ENCODE data around the gene CHRNE. TPM values are rescaled to one million over a fixed set of nuclear protein-coding genes. Genes with fewer than 3 reads are reported as not detected.

The CHRNE gene
- total RNA-seq, 1 experiment from 2014 or later, result 0.31 TPM

DNA sequence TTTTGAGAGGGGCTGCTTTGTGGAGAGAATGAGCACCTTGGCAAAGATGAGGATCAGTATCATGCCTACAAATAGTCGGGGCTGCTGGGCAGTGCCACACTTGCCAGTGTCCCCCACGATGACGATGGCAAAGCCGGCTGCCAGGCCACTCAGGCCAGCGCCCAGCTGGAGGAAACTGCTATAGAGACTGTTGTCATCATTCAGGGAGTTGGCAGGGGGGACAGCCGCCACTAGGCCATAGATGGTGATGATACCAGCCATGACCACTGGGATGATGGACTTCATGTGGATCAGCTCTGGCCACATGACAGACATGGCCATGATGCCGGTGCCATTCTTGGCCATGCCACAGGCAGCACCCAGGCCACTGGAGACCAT is 46.0 kb downstream of the CHRNE start:
- Histone ChIP-seq H2BK15ac (ENCODE audit: low read depth, low read length) (no peak overlapping the region), H4K5ac (ENCODE audit: insufficient read length, low read depth, low read length) (no peak overlapping the region), H2AFZ (ENCODE audit: low read length) (no peak overlapping the region), H3K4me2 (ENCODE audit: insufficient read depth, insufficient read length, low read length) (no peak overlapping the region), H3K23me2 (ENCODE audit: insufficient read length, low read depth, low read length, poor library complexity, severe bottlenecking) (no peaks in the 10 kb centered on the region), H2BK120ac (ENCODE audit: low read depth, low read length, poor library complexity, severe bottlenecking) (no peak overlapping the region), H3T11ph (ENCODE audit: low read length) (no peak overlapping the region), H3K56ac (ENCODE audit: insufficient read length, low read depth, low read length) (no peak overlapping the region), H2BK20ac (ENCODE audit: low read depth, low read length, poor library complexity, severe bottlenecking) (no peak overlapping the region), H3K27ac (ENCODE audit: insufficient read length, low read depth, low read length) (no peak overlapping the region), H3K23ac (ENCODE audit: insufficient read length, low read depth, low read length) (no peak overlapping the region), H3K18ac (ENCODE audit: insufficient read length, low read depth, low read length) (no peak overlapping the region), H3K79me2 (ENCODE audit: insufficient read depth, low read length) (no peaks in the 10 kb centered on the region), H3K4ac (ENCODE audit: low read depth, low read length) (no peak overlapping the region), H2BK12ac (ENCODE audit: insufficient read length, low read depth, low read length) (no peak overlapping the region), H3K9ac (ENCODE audit: extremely low read depth, insufficient read length, low read length) (no peak overlapping the region), H3K9me3 (ENCODE audit: control insufficient read depth, low read depth, low read length) (no peaks in the 10 kb centered on the region), H2AK5ac (ENCODE audit: insufficient read length, low read length) (no peak overlapping the region), H2BK5ac (ENCODE audit: insufficient read length, low read length) (no peak overlapping the region), H4K20me1 (ENCODE audit: control insufficient read depth, insufficient read depth, insufficient read length) (no peaks in the 10 kb centered on the region), H3K27me3 (ENCODE audit: insufficient read depth, low read length) (no peaks in the 10 kb centered on the region), H4K8ac (replicated peaks; ENCODE audit: insufficient read length, low read depth, low read length) (no peak overlapping the region), H3K79me1 (ENCODE audit: insufficient read depth, low read depth, low read length, poor library complexity, severe bottlenecking) (no peaks in the 10 kb centered on the region), H3K14ac (ENCODE audit: insufficient read depth, low read length) (no peak overlapping the region), H3K4me1 (ENCODE audit: insufficient read depth, low read length) (peaks cover 21% of the 10 kb centered on the region; the same call in 1 of the 2 replicates), H4K91ac (ENCODE audit: insufficient read length, low read depth, low read length) (no peak overlapping the region)
- DNase-seq, result no peak
- H3K27me3 Mint-ChIP-seq (ENCODE audit: low read depth), result no peaks in the 10 kb centered on the region
- peak overlapping the region; percentile 77 to 92 (median 83) for H3K27ac Mint-ChIP-seq
- H3K4me3 Mint-ChIP-seq, result peak overlapping the region in 1 of 2 experiments; percentile 10; a peak in 2 of 5 replicates
- WGBS (ENCODE audit: extremely low coverage, insufficient read length, low lambda C conversion rate), result no CpG with 5 or more reads among the region's 7 CpGs
- H3K36me3 Mint-ChIP-seq (ENCODE audit: insufficient read depth in 1 of 3, low read depth in 3 of 3), result peaks cover 0 to 17% (median 5%) of the 10 kb centered on the region in 3 experiments; a peak in 5 of 7 replicates
- TF ChIP-seq, protein P1, sequence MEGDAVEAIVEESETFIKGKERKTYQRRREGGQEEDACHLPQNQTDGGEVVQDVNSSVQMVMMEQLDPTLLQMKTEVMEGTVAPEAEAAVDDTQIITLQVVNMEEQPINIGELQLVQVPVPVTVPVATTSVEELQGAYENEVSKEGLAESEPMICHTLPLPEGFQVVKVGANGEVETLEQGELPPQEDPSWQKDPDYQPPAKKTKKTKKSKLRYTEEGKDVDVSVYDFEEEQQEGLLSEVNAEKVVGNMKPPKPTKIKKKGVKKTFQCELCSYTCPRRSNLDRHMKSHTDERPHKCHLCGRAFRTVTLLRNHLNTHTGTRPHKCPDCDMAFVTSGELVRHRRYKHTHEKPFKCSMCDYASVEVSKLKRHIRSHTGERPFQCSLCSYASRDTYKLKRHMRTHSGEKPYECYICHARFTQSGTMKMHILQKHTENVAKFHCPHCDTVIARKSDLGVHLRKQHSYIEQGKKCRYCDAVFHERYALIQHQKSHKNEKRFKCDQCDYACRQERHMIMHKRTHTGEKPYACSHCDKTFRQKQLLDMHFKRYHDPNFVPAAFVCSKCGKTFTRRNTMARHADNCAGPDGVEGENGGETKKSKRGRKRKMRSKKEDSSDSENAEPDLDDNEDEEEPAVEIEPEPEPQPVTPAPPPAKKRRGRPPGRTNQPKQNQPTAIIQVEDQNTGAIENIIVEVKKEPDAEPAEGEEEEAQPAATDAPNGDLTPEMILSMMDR (conservative IDR thresholded peaks at IDR 0.05), result no peak
- no peaks in the 10 kb centered on the region for H3K9me3 Mint-ChIP-seq
- peaks cover 64 to 66% of the 10 kb centered on the region in 2 experiments for H3K4me1 Mint-ChIP-seq

Measured in H9 (cell line).